ENCODE data around the gene HYDIN.

GRCh38 chr16:71192387-71192786 lies 38.1 kb downstream of the HYDIN start:
- TF ChIP-seq POLR2A (IDR thresholded peaks at IDR 0.05; ENCODE audit: low read length) (no peak), GATA1 (IDR thresholded peaks at IDR 0.05; ENCODE audit: low read depth, low read length) (no peak)

Data from erythroblast (primary cell).